Uterus (tissue), 2 donors: ENCODE results near the gene ZNF490.
"Not testable (repeated sequence)": the region's sequence is repeated elsewhere in the genome, so short reads cannot be mapped to it uniquely, and the experiment has no call there.

ENCODE experiments used
- POLR2A ChIP-seq, 2 donors: fragments of 450-650 bp; IDR thresholded peaks; one replicate each; pipeline ENCODE4 v1.6.1; 2016; ENCODE audit warnings: antibody characterized with exemption in 2 of 2, mild to moderate bottlenecking in 1 of 2, moderate library complexity in 1 of 2
- TF ChIP-seq, protein P1 (sequence below), 4 experiments: fragments of 200-600 bp in 2 of 4; fragments of 450-650 bp in 2 of 4; sonication (generic) in 2 of 4; IDR thresholded peaks; one replicate each; pipeline ENCODE4 v1.5.1; 2016 to 2019; ENCODE audit warnings: antibody characterized with exemption in 4 of 4, mild to moderate bottlenecking in 2 of 4, moderate library complexity in 1 of 4

DNA sequence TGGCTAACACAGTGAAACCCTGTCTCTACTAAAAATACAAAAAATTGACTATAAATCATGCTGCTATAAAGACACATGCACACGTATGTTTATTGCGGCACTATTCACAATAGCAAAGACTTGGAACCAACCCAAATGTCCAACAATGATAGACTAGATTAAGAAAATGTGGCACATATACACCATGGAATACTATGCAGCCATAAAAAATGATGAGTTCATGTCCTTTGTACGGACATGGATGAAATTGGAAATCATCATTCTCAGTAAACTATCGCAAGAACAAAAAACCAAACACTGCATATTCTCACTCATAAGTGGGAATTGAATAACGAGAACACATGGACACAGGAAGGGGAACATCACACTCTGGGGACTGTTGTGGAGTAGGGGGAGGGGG, 44.2 kb downstream of the ZNF490 start:
- TF ChIP-seq, protein P1, sequence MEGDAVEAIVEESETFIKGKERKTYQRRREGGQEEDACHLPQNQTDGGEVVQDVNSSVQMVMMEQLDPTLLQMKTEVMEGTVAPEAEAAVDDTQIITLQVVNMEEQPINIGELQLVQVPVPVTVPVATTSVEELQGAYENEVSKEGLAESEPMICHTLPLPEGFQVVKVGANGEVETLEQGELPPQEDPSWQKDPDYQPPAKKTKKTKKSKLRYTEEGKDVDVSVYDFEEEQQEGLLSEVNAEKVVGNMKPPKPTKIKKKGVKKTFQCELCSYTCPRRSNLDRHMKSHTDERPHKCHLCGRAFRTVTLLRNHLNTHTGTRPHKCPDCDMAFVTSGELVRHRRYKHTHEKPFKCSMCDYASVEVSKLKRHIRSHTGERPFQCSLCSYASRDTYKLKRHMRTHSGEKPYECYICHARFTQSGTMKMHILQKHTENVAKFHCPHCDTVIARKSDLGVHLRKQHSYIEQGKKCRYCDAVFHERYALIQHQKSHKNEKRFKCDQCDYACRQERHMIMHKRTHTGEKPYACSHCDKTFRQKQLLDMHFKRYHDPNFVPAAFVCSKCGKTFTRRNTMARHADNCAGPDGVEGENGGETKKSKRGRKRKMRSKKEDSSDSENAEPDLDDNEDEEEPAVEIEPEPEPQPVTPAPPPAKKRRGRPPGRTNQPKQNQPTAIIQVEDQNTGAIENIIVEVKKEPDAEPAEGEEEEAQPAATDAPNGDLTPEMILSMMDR (IDR thresholded peaks at IDR 0.05), result not testable (repeated sequence)
- not testable (repeated sequence) for TF ChIP-seq POLR2A (IDR thresholded peaks at IDR 0.05)
